GM19035 (cell line): ENCODE data around the gene GMFB.

Experiments
- ATAC-seq: cut with Tn5 transposase; IDR thresholded peaks from one replicate; pipeline ENCODE4 v1.9.1; 2021; ENCODE audit not compliant: unreplicated experiment

Gene GMFB

GRCh38 chr14:54493293-54493692, 4.5 kb upstream of the GMFB start:
- ATAC-seq, result no peak

- ATAC-seq, result no peak
Measured at GRCh38 chr14:54490445-54491175, 1.8 kb upstream of the GMFB start.

GRCh38 chr14:54489731-54490444, 1.1 kb upstream of the GMFB start:
- ATAC-seq, result no peak

GRCh38 chr14:54489318-54489683, 521 bp upstream of the GMFB start:
- no peak for ATAC-seq

GRCh38 chr14:54488318-54488645, 498 bp downstream of the GMFB start:
- no peak for ATAC-seq

- ATAC-seq, result no peak
Measured at GRCh38 chr14:54487771-54488170, 1.0 kb downstream of the GMFB start.

- no peak for ATAC-seq
Measured at GRCh38 chr14:54486685-54487084, 2.1 kb downstream of the GMFB start.

- no peak for ATAC-seq
Measured at GRCh38 chr14:54483846-54484245, 4.9 kb downstream of the GMFB start.

- no peak for ATAC-seq
Measured at GRCh38 chr14:54483073-54483745, 5.6 kb downstream of the GMFB start.

GRCh38 chr14:54481695-54482094, 7.1 kb downstream of the GMFB start:
- no peak for ATAC-seq

GRCh38 chr14:54480830-54481562, 7.8 kb downstream of the GMFB start:
- ATAC-seq, result no peak

GRCh38 chr14:54478636-54479215, 10.1 kb downstream of the GMFB start:
- no peak for ATAC-seq

- ATAC-seq, result no peak
Measured at GRCh38 chr14:54475911-54476310, 12.9 kb downstream of the GMFB start.

- no peak for ATAC-seq
Measured at GRCh38 chr14:54475187-54475899, 13.4 kb downstream of the GMFB start.

- no peak for ATAC-seq
Measured at GRCh38 chr14:54474232-54474793, 14.5 kb downstream of the GMFB start.

GRCh38 chr14:54472315-54472714, 16.5 kb downstream of the GMFB start:
- no peak for ATAC-seq

GRCh38 chr14:54471641-54472040, 17.1 kb downstream of the GMFB start:
- no peak for ATAC-seq

- no peak for ATAC-seq
Measured at GRCh38 chr14:54470701-54471100, 18.1 kb downstream of the GMFB start.

- no peak for ATAC-seq
Measured at GRCh38 chr14:54467280-54467679, 21.5 kb downstream of the GMFB start.

- no peak for ATAC-seq
Measured at GRCh38 chr14:54465654-54466053, 23.1 kb downstream of the GMFB start.
